ENCODE results near the gene EDC3. TPM values are rescaled to one million over a fixed set of nuclear protein-coding genes. Genes with fewer than 3 reads are reported as not detected.

EDC3 gene
- total and polyA plus RNA-seq, 7 donors, result 7.8 to 24.1 (median 19.6) TPM

GRCh38 chr15:74680456-74680855 is 15.4 kb downstream of the EDC3 start:
- no peak for ATAC-seq
- Histone ChIP-seq H3K4me3 (no peak overlapping the region), H3K36me3 (ENCODE audit: insufficient read depth in 1 of 2, low read depth in 1 of 2) (peaks cover 3 to 10% of the 10 kb centered on the region in 2 donors), H3K4me1 (no peaks in the 10 kb centered on the region), H3K27me3 (ENCODE audit: insufficient read depth in 3 of 3, low read length in 2 of 3) (no peaks in the 10 kb centered on the region), H3K9me3 (peaks cover 8% of the 10 kb centered on the region), H3K27ac (no peak overlapping the region)
- intact Hi-C loops (cut with DNase I), result no loop called here
- WGBS, 3 donors, result 96 to 99% (median 96%) methylated on average over 2 of the region's 2 CpGs
- no peak for DNase-seq
- TF ChIP-seq CTCF (IDR thresholded peaks at IDR 0.05), result no peak

GRCh38 chr15:74676801-74677200 is 19.0 kb downstream of the EDC3 start:
- Histone ChIP-seq H3K4me3 (no peak overlapping the region), H3K27me3 (ENCODE audit: insufficient read depth in 3 of 3, low read length in 2 of 3) (no peaks in the 10 kb centered on the region), H3K27ac (no peak overlapping the region), H3K4me1 (no peaks in the 10 kb centered on the region), H3K9me3 (no peaks in the 10 kb centered on the region), H3K36me3 (ENCODE audit: insufficient read depth in 1 of 2, low read depth in 1 of 2) (peaks cover 0 to 30% of the 10 kb centered on the region in 2 donors)
- intact Hi-C loops (cut with DNase I), result no loop called here
- 82 to 86% (median 83%) methylated on average over 7 of the region's 7 CpGs for WGBS, 3 donors
- no peak for TF ChIP-seq CTCF (IDR thresholded peaks at IDR 0.05)
- DNase-seq (no peak), ATAC-seq (no peak)

- 80 to 91% (median 84%) methylated on average over 3 of the region's 3 CpGs for WGBS, 3 donors
- H3K27me3 ChIP-seq (ENCODE audit: insufficient read depth in 3 of 3, low read length in 2 of 3), result no peaks in the 10 kb centered on the region
- intact Hi-C loops (cut with DNase I), result no loop called here
- no peaks in the 10 kb centered on the region for H3K9me3 ChIP-seq
- no peak overlapping the region for H3K27ac ChIP-seq
- ATAC-seq (no peak), DNase-seq (no peak)
- no peak overlapping the region for H3K4me3 ChIP-seq
- no peak for TF ChIP-seq CTCF (IDR thresholded peaks at IDR 0.05)
- H3K36me3 ChIP-seq (ENCODE audit: insufficient read depth in 1 of 2, low read depth in 1 of 2), result peaks cover 2 to 52% of the 10 kb centered on the region in 2 donors
- no peaks in the 10 kb centered on the region for H3K4me1 ChIP-seq
These were observed 21.7 kb downstream of the EDC3 start for GRCh38 chr15:74674161-74674560.

GRCh38 chr15:74669627-74670026 is 26.2 kb downstream of the EDC3 start:
- Histone ChIP-seq H3K36me3 (ENCODE audit: insufficient read depth in 1 of 2, low read depth in 1 of 2) (peaks cover 2 to 63% of the 10 kb centered on the region in 2 donors), H3K27me3 (ENCODE audit: insufficient read depth in 3 of 3, low read length in 2 of 3) (no peaks in the 10 kb centered on the region), H3K9me3 (no peaks in the 10 kb centered on the region), H3K4me3 (no peak overlapping the region), H3K4me1 (peaks cover 3% of the 10 kb centered on the region), H3K27ac (no peak overlapping the region)
- WGBS, 3 donors, result 87 to 95% (median 95%) methylated on average over 4 of the region's 4 CpGs
- no peak for ATAC-seq
- TF ChIP-seq CTCF (IDR thresholded peaks at IDR 0.05), result no peak
- intact Hi-C loops (cut with DNase I), result no loop called here
- DNase-seq, result no peak

GRCh38 chr15:74667975-74668374 is 27.8 kb downstream of the EDC3 start:
- Histone ChIP-seq H3K36me3 (ENCODE audit: insufficient read depth in 1 of 2, low read depth in 1 of 2) (peaks cover 2 to 47% of the 10 kb centered on the region in 2 donors), H3K9me3 (no peaks in the 10 kb centered on the region), H3K4me3 (no peak overlapping the region), H3K27me3 (ENCODE audit: insufficient read depth in 3 of 3, low read length in 2 of 3) (no peaks in the 10 kb centered on the region), H3K4me1 (peaks cover 18% of the 10 kb centered on the region), H3K27ac (no peak overlapping the region)
- ATAC-seq, result no peak
- intact Hi-C loops (cut with DNase I), result no loop called here
- WGBS, 3 donors, result 70 to 79% (median 79%) methylated on average over 1 of the region's 1 CpG
- no peak for DNase-seq
- TF ChIP-seq CTCF (IDR thresholded peaks at IDR 0.05), result no peak

Data from psoas muscle (tissue), 8 donors.